Measurements from ENCODE around the gene TMEM37.

TMEM37 gene

GRCh38 chr2:119481501-119482455 lies 50.1 kb downstream of the TMEM37 start:
- DNase-seq = no peak

GRCh38 chr2:119482481-119483394 lies 51.1 kb downstream of the TMEM37 start:
- DNase-seq = no peak

- DNase-seq = no peak
Observed at GRCh38 chr2:119483395-119483753, 51.7 kb downstream of the TMEM37 start.

GRCh38 chr2:119483896-119484718 lies 52.5 kb downstream of the TMEM37 start:
- no peak for DNase-seq

GRCh38 chr2:119484834-119485233 lies 53.2 kb downstream of the TMEM37 start:
- DNase-seq = no peak

GRCh38 chr2:119485336-119486110 lies 53.9 kb downstream of the TMEM37 start:
- no peak for DNase-seq

GRCh38 chr2:119486196-119486827 lies 54.7 kb downstream of the TMEM37 start:
- no peak for DNase-seq

GRCh38 chr2:119486886-119487285 lies 55.2 kb downstream of the TMEM37 start:
- no peak for DNase-seq

GRCh38 chr2:119487434-119488244 lies 56.0 kb downstream of the TMEM37 start:
- no peak for DNase-seq
